Temporal lobe (tissue), 2 donors: ENCODE measurements around the gene CRYAB. TPM values are rescaled to one million over a fixed set of nuclear protein-coding genes. Genes with fewer than 3 reads are reported as not detected.

ENCODE experiments used
- small RNA-seq: library from RNA; depleted of rRNA; stranded (forward); fragments of <200 nt; gene quantifications from one replicate; pipeline ENCODE3, GENCODE V24; 2014; ENCODE audit warnings: low replicate concordance
- total RNA-seq: library from RNA; depleted of rRNA; stranded (reverse); fragments of >200 nt; gene quantifications from one replicate; pipeline ENCODE4 v1.2.3, GENCODE V29; 2014

CRYAB gene
- total RNA-seq, 1 donor from 2014 or later = 7.4 TPM

Small RNA genes within 50 kb of the gene (small RNA-seq; reads per million reads assigned to genes)
- gene C11orf52 (not detected), gene GNG5P3 (not detected), gene RNA5SP351 (not detected), gene RPL37AP8 (0.11 reads per million)

Other genes starting within 250 kb of the CRYAB start
- gene PPP2R1B, start 145.4 kb downstream of the CRYAB start, total RNA-seq = 18.9 TPM
- 62.4 TPM for gene ALG9, start 40.2 kb downstream of the CRYAB start, total RNA-seq
- 6.4 TPM for gene FDXACB1, start 32.6 kb downstream of the CRYAB start, total RNA-seq
- 5.7 TPM for gene CFAP68, start 32.2 kb downstream of the CRYAB start, total RNA-seq
- 0.25 TPM for gene HSPB2, start 964 bp upstream of the CRYAB start, total RNA-seq
- gene C11orf52, start 7.1 kb upstream of the CRYAB start, total RNA-seq = not detected
- 66.6 TPM for gene DIXDC1, start 25.6 kb upstream of the CRYAB start, total RNA-seq
- 30.2 TPM for gene DLAT, start 113.6 kb upstream of the CRYAB start, total RNA-seq
- gene PIH1D2, start 162.2 kb upstream of the CRYAB start, total RNA-seq = 1.5 TPM
- 28.8 TPM for gene NKAPD1, start 162.5 kb upstream of the CRYAB start, total RNA-seq
- gene TIMM8B, start 175.0 kb upstream of the CRYAB start, total RNA-seq = 35.4 TPM
- gene SDHD, start 175.1 kb upstream of the CRYAB start, total RNA-seq = 31.2 TPM